HUES64 (cell line): ENCODE data around the gene INSC.

Source experiments
- H3K27ac ChIP-seq: 2 replicates; pipeline ENCODE4 v1.7.0; 2013; ENCODE audit warnings: low read depth, low read length, inconsistent platforms
- H3K27me3 ChIP-seq: 2 replicates; pipeline ENCODE4 v1.6.1; 2013; ENCODE audit warnings: mild to moderate bottlenecking, low read length; ENCODE audit not compliant: insufficient read depth
- H3K36me3 ChIP-seq: 2 replicates; pipeline ENCODE4 v1.6.1; 2013; ENCODE audit warnings: mild to moderate bottlenecking, low read length; ENCODE audit not compliant: insufficient read depth
- H3K4me1 ChIP-seq: 2 replicates; pipeline ENCODE4 v1.6.1; 2013; ENCODE audit warnings: mild to moderate bottlenecking, low read length, moderate library complexity; ENCODE audit not compliant: insufficient read depth
- H3K4me3 ChIP-seq: 2 replicates; pipeline ENCODE4 v1.5.1; 2013; ENCODE audit warnings: mild to moderate bottlenecking, low read length, moderate library complexity
- H3K9ac ChIP-seq: 2 replicates; pipeline ENCODE4 v1.6.1; 2013; ENCODE audit warnings: mild to moderate bottlenecking, low read depth, low read length
- H3K9me3 ChIP-seq: 2 replicates; pipeline ENCODE4 v1.6.1; 2013; ENCODE audit warnings: low read depth, low read length; ENCODE audit not compliant: insufficient read depth
- WGBS: fragments of 150-250, 120-280 bp; methylation state at CpG from one replicate; pipeline ENCODE4 v1.1.7; 2013; ENCODE audit warnings: missing lambda C conversion rate; 5-methylcytosine and 5-hydroxymethylcytosine counted together

INSC gene

DNA sequence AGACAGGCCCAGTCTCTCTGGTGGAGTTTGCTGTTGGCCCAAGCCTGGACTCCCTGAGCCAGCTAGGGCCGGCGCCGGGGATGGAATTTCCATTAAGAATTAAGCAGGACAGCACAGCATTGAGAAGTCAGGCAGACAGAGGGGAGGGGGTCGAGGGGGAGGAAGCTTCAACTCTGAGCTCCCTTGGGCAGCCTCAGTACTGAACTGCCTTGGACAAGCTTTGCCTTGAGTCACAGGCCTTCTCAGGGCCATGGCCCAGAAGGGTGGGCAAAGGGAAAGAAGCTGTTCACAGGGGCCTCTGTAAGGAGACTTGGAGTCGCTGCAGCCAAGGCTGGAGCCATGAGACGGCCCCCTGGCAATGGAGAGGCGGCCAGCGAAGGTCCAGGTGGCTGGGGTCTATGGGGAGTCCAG lies 2.6 kb upstream of the INSC start:
- Histone ChIP-seq H3K4me3 (no peak overlapping the region), H3K36me3 (no peaks in the 10 kb centered on the region), H3K4me1 (no peaks in the 10 kb centered on the region), H3K27me3 (peaks cover 40% of the 10 kb centered on the region), H3K27ac (no peak overlapping the region), H3K9ac (no peak overlapping the region), H3K9me3 (no peaks in the 10 kb centered on the region)
- WGBS, result 89% methylated on average over 8 of the region's 8 CpGs

- H3K36me3 ChIP-seq, result no peaks in the 10 kb centered on the region
- H3K4me3 ChIP-seq, result no peak overlapping the region
- H3K9me3 ChIP-seq, result no peaks in the 10 kb centered on the region
- H3K4me1 ChIP-seq, result no peaks in the 10 kb centered on the region
- no peak overlapping the region for H3K27ac ChIP-seq
- H3K9ac ChIP-seq, result no peak overlapping the region
- peaks cover 40% of the 10 kb centered on the region for H3K27me3 ChIP-seq
- WGBS, result 92% methylated on average over 5 of the region's 5 CpGs
These were observed 1.3 kb upstream of the INSC start for GRCh38 chr11:15113381-15113780.

DNA sequence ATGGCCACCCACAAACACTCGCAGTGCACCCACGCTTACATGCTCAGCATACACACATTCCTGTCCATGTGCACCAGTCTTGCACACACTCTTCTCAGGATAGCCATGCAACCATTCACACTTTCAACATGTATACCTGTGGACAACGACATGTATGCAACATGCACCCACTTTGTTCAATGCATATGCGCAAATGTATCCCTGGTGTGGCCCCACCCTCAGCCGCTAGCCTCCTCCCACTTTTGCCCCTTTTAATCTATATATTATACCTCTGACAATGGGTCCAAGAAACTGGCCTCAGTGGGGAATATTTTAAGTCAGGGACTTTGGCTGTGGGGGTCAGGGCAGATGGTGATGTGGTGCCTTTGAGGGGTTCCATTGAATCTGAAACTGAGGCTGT lies 963 bp downstream of the INSC start:
- H3K4me3 ChIP-seq, result no peak overlapping the region
- 92% methylated on average over 5 of the region's 5 CpGs for WGBS
- no peak overlapping the region for H3K27ac ChIP-seq
- H3K27me3 ChIP-seq, result peaks cover 40% of the 10 kb centered on the region
- H3K36me3 ChIP-seq, result no peaks in the 10 kb centered on the region
- no peaks in the 10 kb centered on the region for H3K9me3 ChIP-seq
- no peaks in the 10 kb centered on the region for H3K4me1 ChIP-seq
- no peak overlapping the region for H3K9ac ChIP-seq

DNA sequence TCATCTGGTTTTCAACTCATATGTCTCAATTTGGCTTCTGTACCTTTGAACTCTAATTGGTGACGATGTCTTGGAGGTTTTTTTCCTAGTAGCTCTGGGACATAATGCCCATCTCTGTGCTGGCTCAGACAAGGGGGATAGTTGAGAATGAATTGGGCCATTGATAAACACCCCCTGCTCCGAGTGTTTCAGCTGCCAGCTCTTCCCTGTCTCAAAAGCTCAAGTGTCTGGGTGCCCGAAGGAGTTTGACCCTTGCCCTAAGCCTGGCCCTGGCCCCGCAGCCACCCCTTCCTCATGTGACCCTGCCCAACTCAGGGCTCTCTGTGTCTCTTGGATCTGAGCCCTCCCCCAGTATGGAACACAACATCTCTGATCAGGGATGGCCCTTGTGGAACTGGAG lies 3.0 kb downstream of the INSC start:
- Histone ChIP-seq H3K27me3 (peaks cover 38% of the 10 kb centered on the region), H3K9ac (no peak overlapping the region), H3K36me3 (no peaks in the 10 kb centered on the region), H3K4me1 (no peaks in the 10 kb centered on the region), H3K9me3 (no peaks in the 10 kb centered on the region), H3K27ac (no peak overlapping the region), H3K4me3 (no peak overlapping the region)
- 89% methylated on average over 4 of the region's 4 CpGs for WGBS

DNA sequence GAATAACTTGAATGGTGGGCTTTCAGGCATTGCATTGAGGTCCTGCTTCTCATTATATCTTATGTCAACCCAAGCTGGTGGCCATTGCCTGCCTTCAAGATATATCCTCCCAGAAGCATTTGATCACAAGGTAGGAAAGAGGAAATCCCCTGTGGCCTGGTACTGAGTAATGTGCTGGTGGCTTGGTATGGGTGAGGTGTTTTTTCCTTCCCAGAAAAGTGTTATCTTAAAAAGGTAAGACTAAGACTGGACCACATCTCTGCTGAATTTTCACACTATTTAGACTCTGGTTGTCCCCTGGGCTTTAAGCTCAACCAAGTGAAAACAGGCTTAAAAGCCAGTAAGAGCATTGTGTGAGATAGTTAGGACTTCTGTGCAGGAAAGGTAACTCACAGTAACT lies 3.7 kb downstream of the INSC start:
- Histone ChIP-seq H3K4me3 (no peak overlapping the region), H3K9me3 (no peaks in the 10 kb centered on the region), H3K4me1 (no peaks in the 10 kb centered on the region), H3K9ac (no peak overlapping the region), H3K27ac (no peak overlapping the region), H3K36me3 (no peaks in the 10 kb centered on the region), H3K27me3 (peaks cover 31% of the 10 kb centered on the region)

DNA sequence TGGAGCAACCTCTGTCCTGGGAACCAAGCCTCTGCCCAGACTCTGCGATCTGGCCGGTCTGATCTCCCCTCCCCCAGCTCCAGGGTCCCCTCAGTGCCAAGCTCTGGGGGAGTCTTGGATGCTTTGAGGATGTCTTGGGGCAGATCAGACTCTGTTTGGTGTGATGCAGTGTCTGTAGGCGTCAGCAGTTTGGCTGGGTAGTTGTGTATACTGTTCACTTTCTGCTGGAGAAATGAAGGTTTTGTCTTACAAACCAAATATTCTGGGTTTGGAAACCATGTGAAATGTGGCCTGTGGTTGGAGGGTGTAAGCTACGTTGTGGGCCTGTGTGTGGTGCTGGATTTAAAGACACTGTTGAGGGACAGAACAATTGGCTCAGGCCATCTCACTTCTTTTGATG lies 4.6 kb downstream of the INSC start:
- 91% methylated on average over 4 of the region's 4 CpGs for WGBS
- H3K9ac ChIP-seq, result no peak overlapping the region

GRCh38 chr11:15119826-15120225 lies 5.1 kb downstream of the INSC start:
- Histone ChIP-seq H3K4me3 (no peak overlapping the region), H3K36me3 (no peaks in the 10 kb centered on the region), H3K27ac (no peak overlapping the region), H3K4me1 (no peaks in the 10 kb centered on the region), H3K9ac (no peak overlapping the region), H3K27me3 (peaks cover 18% of the 10 kb centered on the region), H3K9me3 (no peaks in the 10 kb centered on the region)
- 92% methylated on average over 1 of the region's 1 CpG for WGBS

More for the DNA sequence above, 4.6 kb downstream of the INSC start:
- H3K4me1 ChIP-seq, result no peaks in the 10 kb centered on the region
- H3K36me3 ChIP-seq, result no peaks in the 10 kb centered on the region
- H3K9me3 ChIP-seq, result no peaks in the 10 kb centered on the region
- H3K27me3 ChIP-seq, result peaks cover 22% of the 10 kb centered on the region
- no peak overlapping the region for H3K27ac ChIP-seq
- H3K4me3 ChIP-seq, result no peak overlapping the region

DNA sequence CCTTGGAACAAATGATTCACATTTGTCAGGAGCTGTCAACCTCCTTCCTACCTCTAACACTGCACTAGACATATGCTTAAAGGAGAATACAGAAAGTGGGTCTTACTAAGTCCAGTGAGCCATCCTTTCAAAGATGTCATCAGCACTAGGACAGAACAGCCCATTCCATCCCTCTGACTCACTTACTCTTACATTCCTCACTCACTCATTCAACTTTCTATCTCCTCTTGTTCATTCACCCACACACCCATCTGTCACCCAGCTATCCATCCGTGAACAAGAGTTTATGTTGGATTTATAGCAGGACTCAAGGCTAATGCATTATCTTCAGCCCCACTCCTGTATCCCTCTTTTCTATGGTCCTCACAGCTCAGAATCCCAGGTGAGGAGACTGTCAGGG lies 9.1 kb downstream of the INSC start:
- WGBS, result 70% methylated on average over 1 of the region's 1 CpG
- no peaks in the 10 kb centered on the region for H3K27me3 ChIP-seq
- no peak overlapping the region for H3K4me3 ChIP-seq
- no peak overlapping the region for H3K27ac ChIP-seq
- H3K9ac ChIP-seq, result no peak overlapping the region
- no peaks in the 10 kb centered on the region for H3K36me3 ChIP-seq
- H3K4me1 ChIP-seq, result no peaks in the 10 kb centered on the region
- H3K9me3 ChIP-seq, result no peaks in the 10 kb centered on the region

GRCh38 chr11:15124528-15124927 lies 9.8 kb downstream of the INSC start:
- Histone ChIP-seq H3K4me1 (no peaks in the 10 kb centered on the region), H3K9ac (no peak overlapping the region), H3K27me3 (no peaks in the 10 kb centered on the region), H3K9me3 (no peaks in the 10 kb centered on the region), H3K36me3 (no peaks in the 10 kb centered on the region), H3K4me3 (no peak overlapping the region), H3K27ac (no peak overlapping the region)
- 87% methylated on average over 2 of the region's 2 CpGs for WGBS

DNA sequence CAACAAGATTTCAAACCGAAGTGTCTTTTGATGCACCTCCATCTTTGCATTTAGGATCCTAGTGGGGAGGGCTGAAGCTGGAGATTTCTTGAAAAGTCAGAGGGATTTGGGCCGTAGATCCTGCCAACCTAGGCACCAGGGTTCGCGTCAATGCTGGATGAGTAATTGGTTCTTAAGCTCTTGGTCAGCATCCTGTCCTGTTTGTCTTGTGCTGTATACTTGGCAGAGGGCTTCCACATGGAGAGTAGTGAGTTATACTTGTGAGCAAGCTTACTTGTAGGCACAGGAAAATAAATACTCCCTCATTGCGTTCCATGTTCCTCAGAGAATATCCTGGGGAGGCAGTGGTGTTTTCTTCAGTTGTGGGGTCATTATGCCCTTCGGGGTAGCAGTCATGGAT lies 12.6 kb downstream of the INSC start:
- Histone ChIP-seq H3K27me3 (no peaks in the 10 kb centered on the region), H3K36me3 (no peaks in the 10 kb centered on the region), H3K9ac (no peak overlapping the region), H3K4me1 (no peaks in the 10 kb centered on the region), H3K4me3 (no peak overlapping the region), H3K9me3 (no peaks in the 10 kb centered on the region), H3K27ac (no peak overlapping the region)
- WGBS, result 92% methylated on average over 6 of the region's 6 CpGs

DNA sequence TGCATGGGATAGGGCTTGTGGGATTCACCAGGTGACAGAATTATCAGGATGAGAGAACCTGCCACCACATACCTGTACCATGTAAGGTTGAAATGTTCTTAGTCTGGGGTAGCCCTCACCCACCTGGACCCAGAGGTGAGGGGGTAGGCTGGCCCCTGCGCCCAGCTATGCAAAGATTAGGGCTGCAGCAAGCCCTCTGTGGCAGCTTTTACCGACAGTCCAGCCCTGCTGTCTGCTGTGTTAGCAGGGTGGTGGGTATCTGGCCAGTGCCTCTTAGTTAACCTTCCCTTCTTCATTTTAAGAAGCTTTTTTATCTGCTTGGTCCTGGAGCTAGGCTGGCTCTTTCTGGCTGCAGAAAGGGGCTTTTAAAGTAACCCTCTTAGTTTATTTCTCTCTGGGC lies 13.9 kb downstream of the INSC start:
- no peaks in the 10 kb centered on the region for H3K9me3 ChIP-seq
- WGBS, result 57% methylated on average over 2 of the region's 2 CpGs
- H3K4me3 ChIP-seq, result no peak overlapping the region
- H3K27me3 ChIP-seq, result no peaks in the 10 kb centered on the region
- H3K27ac ChIP-seq, result no peak overlapping the region
- no peak overlapping the region for H3K9ac ChIP-seq
- H3K36me3 ChIP-seq, result no peaks in the 10 kb centered on the region
- H3K4me1 ChIP-seq, result no peaks in the 10 kb centered on the region

GRCh38 chr11:15136166-15136565 lies 21.4 kb downstream of the INSC start:
- Histone ChIP-seq H3K9me3 (no peaks in the 10 kb centered on the region), H3K9ac (no peak overlapping the region), H3K4me3 (no peak overlapping the region), H3K4me1 (no peaks in the 10 kb centered on the region), H3K36me3 (no peaks in the 10 kb centered on the region), H3K27me3 (no peaks in the 10 kb centered on the region), H3K27ac (no peak overlapping the region)
- WGBS, result no CpG with 5 or more reads among the region's 1 CpG
